22Rv1 (cell line): ENCODE data around the gene PHACTR1.

Experiments
- H3K27ac ChIP-seq: fragments of 450-650 bp; 2 replicates; pipeline ENCODE4 v1.5.1; 2017
- CTCF ChIP-seq: fragments of 450-650 bp; IDR thresholded peaks from 2 replicates; pipeline ENCODE4 v1.5.1; 2017; ENCODE audit warnings: mild to moderate bottlenecking
- ZFX ChIP-seq: fragments of 450-650 bp; IDR thresholded peaks from 2 replicates; pipeline ENCODE4 v1.6.1; 2017; ENCODE audit warnings: antibody characterized with exemption, borderline replicate concordance

The PHACTR1 gene

DNA sequence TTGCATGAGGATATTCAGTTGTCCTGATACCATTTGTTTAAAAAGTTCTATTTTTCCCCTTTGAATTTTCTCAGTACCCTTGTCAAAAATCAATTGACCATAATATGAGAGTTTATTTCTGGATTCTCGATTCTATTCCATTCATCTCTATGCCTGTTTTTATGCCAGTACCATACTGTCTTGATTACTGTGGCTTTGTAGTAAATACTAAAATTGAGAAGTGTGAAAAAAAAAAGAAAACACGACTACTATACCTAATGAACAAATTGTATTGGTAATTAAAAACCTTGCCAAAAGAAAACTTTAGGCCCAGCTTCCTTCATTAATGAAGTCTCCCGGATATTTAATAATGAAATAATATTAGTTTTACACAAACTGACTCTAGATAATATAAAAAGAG is 426.0 kb downstream of the PHACTR1 start:
- no peak overlapping the region for H3K27ac ChIP-seq
- no peak for TF ChIP-seq ZFX
- TF ChIP-seq CTCF: no peak

DNA sequence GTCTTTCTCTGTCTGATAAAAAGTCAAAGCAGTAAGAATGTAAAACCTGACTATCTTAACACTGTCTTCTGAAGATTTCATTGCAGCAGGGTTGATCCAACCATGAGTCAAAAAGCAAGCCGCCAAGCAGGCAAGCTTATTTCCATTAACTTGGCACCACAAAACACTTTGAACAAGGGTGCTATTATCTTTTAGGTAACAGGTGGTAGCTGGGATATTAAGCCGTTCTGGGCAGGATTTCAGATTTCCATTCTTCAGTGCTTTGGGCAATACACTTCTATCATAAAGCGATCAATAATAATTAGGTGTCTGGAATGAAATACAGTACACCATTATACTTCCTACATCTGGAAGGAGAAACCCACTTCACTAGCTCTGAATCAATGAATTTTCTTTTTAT is 429.9 kb downstream of the PHACTR1 start:
- TF ChIP-seq CTCF (no peak), ZFX (no peak)
- no peak overlapping the region for H3K27ac ChIP-seq

- TF ChIP-seq ZFX (no peak), CTCF (no peak)
- H3K27ac ChIP-seq: no peak overlapping the region
Observed at GRCh38 chr6:13147376-13147775, 430.8 kb downstream of the PHACTR1 start.

GRCh38 chr6:13147782-13148181 is 431.2 kb downstream of the PHACTR1 start:
- no peak for TF ChIP-seq ZFX
- TF ChIP-seq CTCF: no peak
- H3K27ac ChIP-seq: no peak overlapping the region

- no peak for TF ChIP-seq CTCF
- no peak for TF ChIP-seq ZFX
- no peak overlapping the region for H3K27ac ChIP-seq
Observed at GRCh38 chr6:13152764-13153163, 436.2 kb downstream of the PHACTR1 start.

DNA sequence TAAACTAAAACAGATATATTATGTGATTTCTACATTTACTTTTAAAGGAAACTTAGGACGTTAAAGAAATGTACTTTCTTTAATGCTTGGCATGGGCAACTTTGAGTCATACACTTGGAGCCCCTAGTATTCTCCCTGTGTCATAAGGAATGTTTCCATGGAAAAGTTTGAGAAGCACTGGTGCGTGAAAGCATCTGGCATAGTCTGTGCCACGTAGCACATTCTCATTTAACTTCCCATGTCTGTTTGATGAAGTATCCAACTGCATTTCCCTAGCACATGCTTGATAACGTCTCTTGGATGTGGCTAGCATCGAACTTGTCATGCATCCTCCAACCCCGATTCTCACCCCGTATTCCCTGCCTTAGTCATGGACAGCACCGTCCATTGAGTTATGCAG is 439.8 kb downstream of the PHACTR1 start:
- H3K27ac ChIP-seq: no peak overlapping the region
- TF ChIP-seq ZFX (no peak), CTCF (no peak)

DNA sequence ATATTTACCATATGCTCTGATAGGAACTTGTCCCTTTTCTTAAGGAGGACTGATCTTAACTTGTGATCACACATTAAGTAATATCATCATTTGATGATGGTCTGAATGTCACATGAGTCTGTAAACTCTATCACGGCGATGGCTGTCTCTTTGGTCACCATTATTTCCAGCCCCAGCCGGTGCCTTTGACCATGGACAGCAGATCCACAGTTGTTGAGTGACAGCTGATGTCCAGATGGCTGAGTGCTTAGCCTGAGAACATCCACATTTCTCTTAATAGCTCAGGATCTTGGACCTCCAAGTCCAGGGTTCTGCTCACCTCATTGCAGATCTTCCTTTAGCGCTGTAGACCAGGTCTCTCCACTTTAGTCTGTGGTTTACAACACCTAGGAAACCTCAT is 440.7 kb downstream of the PHACTR1 start:
- no peak overlapping the region for H3K27ac ChIP-seq
- TF ChIP-seq CTCF (no peak), ZFX (no peak)
